Body of pancreas (tissue), 4 donors: ENCODE results near the gene LMTK2.

ENCODE experiments used
- POLR2A ChIP-seq, 3 donors: fragments of 450-650 bp; IDR thresholded peaks; one replicate each; pipeline ENCODE4 v1.6.1; 2016; ENCODE audit warnings: antibody characterized with exemption in 3 of 3, mild to moderate bottlenecking in 2 of 3
- TF ChIP-seq, protein P1 (sequence below), 7 experiments: fragments of 450-650 bp in 4 of 7; fragments of 200-600 bp in 3 of 7; sonication (generic) in 3 of 7; IDR thresholded peaks; one replicate each; pipeline ENCODE4 v1.5.1; 2016 to 2019; ENCODE audit warnings: antibody characterized with exemption in 7 of 7

DNA sequence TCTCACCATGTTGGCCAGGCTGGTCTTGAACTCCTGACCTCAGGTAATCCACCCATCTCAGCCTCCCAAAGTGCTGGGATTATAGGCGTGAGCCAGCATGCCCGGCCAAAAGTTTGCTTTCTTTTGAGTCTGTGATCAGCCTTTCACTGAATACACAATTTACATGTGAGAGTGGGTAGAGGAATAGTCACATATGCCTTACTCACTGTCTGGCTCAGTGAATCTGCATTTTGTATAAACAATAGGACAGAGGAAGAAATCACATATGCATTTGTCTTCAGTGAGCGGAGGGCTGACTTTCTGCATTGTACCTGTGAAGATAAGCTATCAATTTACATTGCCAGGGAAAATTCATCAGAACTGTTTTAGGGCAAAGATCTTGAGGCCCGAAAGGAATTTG lies 147.9 kb downstream of the LMTK2 start:
- no peak for TF ChIP-seq POLR2A (IDR thresholded peaks at IDR 0.05)
- TF ChIP-seq, protein P1, sequence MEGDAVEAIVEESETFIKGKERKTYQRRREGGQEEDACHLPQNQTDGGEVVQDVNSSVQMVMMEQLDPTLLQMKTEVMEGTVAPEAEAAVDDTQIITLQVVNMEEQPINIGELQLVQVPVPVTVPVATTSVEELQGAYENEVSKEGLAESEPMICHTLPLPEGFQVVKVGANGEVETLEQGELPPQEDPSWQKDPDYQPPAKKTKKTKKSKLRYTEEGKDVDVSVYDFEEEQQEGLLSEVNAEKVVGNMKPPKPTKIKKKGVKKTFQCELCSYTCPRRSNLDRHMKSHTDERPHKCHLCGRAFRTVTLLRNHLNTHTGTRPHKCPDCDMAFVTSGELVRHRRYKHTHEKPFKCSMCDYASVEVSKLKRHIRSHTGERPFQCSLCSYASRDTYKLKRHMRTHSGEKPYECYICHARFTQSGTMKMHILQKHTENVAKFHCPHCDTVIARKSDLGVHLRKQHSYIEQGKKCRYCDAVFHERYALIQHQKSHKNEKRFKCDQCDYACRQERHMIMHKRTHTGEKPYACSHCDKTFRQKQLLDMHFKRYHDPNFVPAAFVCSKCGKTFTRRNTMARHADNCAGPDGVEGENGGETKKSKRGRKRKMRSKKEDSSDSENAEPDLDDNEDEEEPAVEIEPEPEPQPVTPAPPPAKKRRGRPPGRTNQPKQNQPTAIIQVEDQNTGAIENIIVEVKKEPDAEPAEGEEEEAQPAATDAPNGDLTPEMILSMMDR (IDR thresholded peaks at IDR 0.05): no peak
